Fibroblast of lung (primary cell): ENCODE data around the gene DAD1. TPM values are rescaled to one million over a fixed set of nuclear protein-coding genes. Genes with fewer than 3 reads are reported as not detected.

Experiments
- DNase-seq, 2 donors: peaks; one replicate each; pipeline versions ENCODE4 v3.0.0 to v3.0.0-alpha.2; 2010; ENCODE audit warnings: low read depth in 2 of 2
- H2AFZ ChIP-seq: 2 replicates; pipeline ENCODE4 v1.5.1; 2012; ENCODE audit warnings: low read length, control low read depth, inconsistent platforms
- H3K27ac ChIP-seq: 2 replicates; pipeline ENCODE4 v1.5.1; 2011; ENCODE audit warnings: low read length, control low read depth; ENCODE audit not compliant: insufficient read depth
- H3K27me3 ChIP-seq: 2 replicates; pipeline ENCODE4 v1.5.1; 2011; ENCODE audit warnings: mild to moderate bottlenecking, low read length; ENCODE audit not compliant: control insufficient read depth, insufficient read depth
- H3K36me3 ChIP-seq: 2 replicates; pipeline ENCODE4 v1.5.1; 2011; ENCODE audit warnings: low read length; ENCODE audit not compliant: control insufficient read depth, insufficient read depth
- H3K4me1 ChIP-seq: 2 replicates; pipeline ENCODE4 v1.5.1; 2011; ENCODE audit warnings: low read length; ENCODE audit not compliant: control insufficient read depth, insufficient read depth; ENCODE audit errors: extremely low read depth
- H3K4me2 ChIP-seq: 2 replicates; pipeline ENCODE4 v1.5.1; 2011; ENCODE audit warnings: low read length, control low read depth; ENCODE audit not compliant: insufficient read depth; ENCODE audit errors: extremely low read depth
- H3K4me3 ChIP-seq, 4 experiments: fragments of 200-600 bp in 1 of 4; sonication (generic) in 1 of 4; replicated peaks in 1 of 4; 2 replicates each; pipeline ENCODE4 v1.5.1; 2011 to 2016; ENCODE audit warnings: low read length in 4 of 4, low read depth in 3 of 4, mild to moderate bottlenecking in 3 of 4, control low read depth in 2 of 4, inconsistent platforms in 1 of 4, mixed read lengths in 1 of 4; ENCODE audit not compliant: insufficient read depth in 1 of 4; ENCODE audit errors: control extremely low read depth in 1 of 4
- H3K79me2 ChIP-seq: 2 replicates; pipeline ENCODE4 v1.5.1; 2012; ENCODE audit warnings: mild to moderate bottlenecking, low read length, inconsistent platforms; ENCODE audit not compliant: control insufficient read depth, insufficient read depth
- H3K9ac ChIP-seq: 2 replicates; pipeline ENCODE4 v1.5.1; 2011; ENCODE audit warnings: mild to moderate bottlenecking, low read length, control low read depth; ENCODE audit not compliant: insufficient read depth
- H3K9me3 ChIP-seq: 2 replicates; pipeline ENCODE4 v1.5.1; 2012; ENCODE audit warnings: low read depth, low read length; ENCODE audit not compliant: control insufficient read depth, insufficient read depth
- H4K20me1 ChIP-seq: 2 replicates; pipeline ENCODE4 v1.5.1; 2011; ENCODE audit warnings: low read length; ENCODE audit not compliant: control insufficient read depth, insufficient read depth; ENCODE audit errors: extremely low read depth
- EZH2 ChIP-seq: IDR thresholded peaks from 2 replicates; pipeline ENCODE4 v1.5.1; 2012; ENCODE audit warnings: low read length, control low read depth, mild to moderate bottlenecking; ENCODE audit errors: missing control alignments
- polyA plus RNA-seq, 2 donors: library from polyadenylated mRNA; depleted of rRNA in 1 of 2; stranded (reverse) in 1 of 2; unstranded in 1 of 2; fragments of >200 nt; gene quantifications; 2 replicates each; pipeline ENCODE4 v1.2.1, GENCODE V29; 2011 to 2012; ENCODE audit warnings: missing spikeins in 1 of 2
- total RNA-seq: library from RNA; depleted of rRNA; stranded (reverse); fragments of >200 nt; gene quantifications from 2 replicates; pipeline ENCODE4 v1.2.1, GENCODE V29; 2014
- TF ChIP-seq, protein P1 (sequence below), 2 donors: IDR thresholded peaks in 1 of 2; conservative IDR thresholded peaks in 1 of 2; 1 replicate in 1 of 2; 2 replicates in 1 of 2; pipeline ENCODE4 v1.5.1; 2011 to 2012; ENCODE audit warnings: low read length in 2 of 2, control low read depth in 1 of 2, inconsistent platforms in 1 of 2, low read depth in 1 of 2, mild to moderate bottlenecking in 1 of 2

The DAD1 gene
- total and polyA plus RNA-seq, 2 donors (not counting 1 experiment from before 2014, with no cell fraction given), result 249 to 623 TPM

DNA sequence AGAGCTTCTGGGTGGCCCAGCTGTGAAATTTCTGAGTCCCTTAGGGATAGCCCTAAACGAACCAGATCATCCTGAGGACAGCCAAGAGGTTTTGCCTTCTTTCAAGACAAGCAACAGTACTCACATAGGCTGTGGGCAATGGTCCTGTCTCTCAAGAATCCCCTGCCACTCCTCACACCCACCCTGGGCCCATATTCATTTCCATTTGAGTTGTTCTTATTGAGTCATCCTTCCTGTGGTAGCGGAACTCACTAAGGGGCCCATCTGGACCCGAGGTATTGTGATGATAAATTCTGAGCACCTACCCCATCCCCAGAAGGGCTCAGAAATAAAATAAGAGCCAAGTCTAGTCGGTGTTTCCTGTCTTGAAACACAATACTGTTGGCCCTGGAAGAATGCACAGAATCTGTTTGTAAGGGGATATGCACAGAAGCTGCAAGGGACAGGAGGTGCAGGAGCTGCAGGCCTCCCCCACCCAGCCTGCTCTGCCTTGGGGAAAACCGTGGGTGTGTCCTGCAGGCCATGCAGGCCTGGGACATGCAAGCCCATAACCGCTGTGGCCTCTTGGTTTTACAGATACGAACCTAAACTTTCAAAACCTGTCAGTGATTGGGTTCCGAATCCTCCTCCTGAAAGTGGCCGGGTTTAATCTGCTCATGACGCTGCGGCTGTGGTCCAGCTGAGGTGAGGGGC lies 38.9 kb downstream of the DAD1 start:
- Histone ChIP-seq H4K20me1 (no peaks in the 10 kb centered on the region), H3K79me2 (no peaks in the 10 kb centered on the region), H3K4me2 (no peak overlapping the region), H3K27me3 (no peaks in the 10 kb centered on the region), H3K9ac (no peak overlapping the region), H3K36me3 (no peaks in the 10 kb centered on the region), H3K4me3 (no peak overlapping the region), H3K9me3 (no peaks in the 10 kb centered on the region), H3K27ac (no peak overlapping the region), H2AFZ (no peak overlapping the region), H3K4me1 (peaks cover 13% of the 10 kb centered on the region)
- peak in 1 of 2 donors; percentile 81 for DNase-seq
- TF ChIP-seq EZH2, result no peak
- TF ChIP-seq, protein P1, sequence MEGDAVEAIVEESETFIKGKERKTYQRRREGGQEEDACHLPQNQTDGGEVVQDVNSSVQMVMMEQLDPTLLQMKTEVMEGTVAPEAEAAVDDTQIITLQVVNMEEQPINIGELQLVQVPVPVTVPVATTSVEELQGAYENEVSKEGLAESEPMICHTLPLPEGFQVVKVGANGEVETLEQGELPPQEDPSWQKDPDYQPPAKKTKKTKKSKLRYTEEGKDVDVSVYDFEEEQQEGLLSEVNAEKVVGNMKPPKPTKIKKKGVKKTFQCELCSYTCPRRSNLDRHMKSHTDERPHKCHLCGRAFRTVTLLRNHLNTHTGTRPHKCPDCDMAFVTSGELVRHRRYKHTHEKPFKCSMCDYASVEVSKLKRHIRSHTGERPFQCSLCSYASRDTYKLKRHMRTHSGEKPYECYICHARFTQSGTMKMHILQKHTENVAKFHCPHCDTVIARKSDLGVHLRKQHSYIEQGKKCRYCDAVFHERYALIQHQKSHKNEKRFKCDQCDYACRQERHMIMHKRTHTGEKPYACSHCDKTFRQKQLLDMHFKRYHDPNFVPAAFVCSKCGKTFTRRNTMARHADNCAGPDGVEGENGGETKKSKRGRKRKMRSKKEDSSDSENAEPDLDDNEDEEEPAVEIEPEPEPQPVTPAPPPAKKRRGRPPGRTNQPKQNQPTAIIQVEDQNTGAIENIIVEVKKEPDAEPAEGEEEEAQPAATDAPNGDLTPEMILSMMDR (conservative IDR thresholded peaks at IDR 0.05 in 1 of 2, IDR thresholded peaks at IDR 0.05 in 1 of 2; ENCODE audit: low read depth in 1 of 2, low read length in 2 of 2), result no peak

DNA sequence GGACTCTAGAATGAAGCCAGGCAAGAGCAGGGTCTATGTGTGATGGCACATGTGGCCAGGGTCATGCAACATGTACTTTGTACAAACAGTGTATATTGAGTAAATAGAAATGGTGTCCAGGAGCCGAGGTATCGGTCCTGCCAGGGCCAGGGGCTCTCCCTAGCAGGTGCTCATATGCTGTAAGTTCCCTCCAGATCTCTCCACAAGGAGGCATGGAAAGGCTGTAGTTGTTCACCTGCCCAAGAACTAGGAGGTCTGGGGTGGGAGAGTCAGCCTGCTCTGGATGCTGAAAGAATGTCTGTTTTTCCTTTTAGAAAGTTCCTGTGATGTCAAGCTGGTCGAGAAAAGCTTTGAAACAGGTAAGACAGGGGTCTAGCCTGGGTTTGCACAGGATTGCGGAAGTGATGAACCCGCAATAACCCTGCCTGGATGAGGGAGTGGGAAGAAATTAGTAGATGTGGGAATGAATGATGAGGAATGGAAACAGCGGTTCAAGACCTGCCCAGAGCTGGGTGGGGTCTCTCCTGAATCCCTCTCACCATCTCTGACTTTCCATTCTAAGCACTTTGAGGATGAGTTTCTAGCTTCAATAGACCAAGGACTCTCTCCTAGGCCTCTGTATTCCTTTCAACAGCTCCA lies 39.6 kb downstream of the DAD1 start:
- H2AFZ ChIP-seq, result no peak overlapping the region
- no peak overlapping the region for H3K9ac ChIP-seq
- H4K20me1 ChIP-seq, result no peaks in the 10 kb centered on the region
- no peak overlapping the region for H3K4me3 ChIP-seq
- no peaks in the 10 kb centered on the region for H3K79me2 ChIP-seq
- H3K27me3 ChIP-seq, result no peaks in the 10 kb centered on the region
- no peak overlapping the region for H3K27ac ChIP-seq
- H3K36me3 ChIP-seq, result no peaks in the 10 kb centered on the region
- H3K4me2 ChIP-seq, result no peak overlapping the region
- H3K9me3 ChIP-seq, result no peaks in the 10 kb centered on the region
- DNase-seq, result no peak
- no peak for TF ChIP-seq EZH2
- TF ChIP-seq, protein P1 (conservative IDR thresholded peaks at IDR 0.05 in 1 of 2, IDR thresholded peaks at IDR 0.05 in 1 of 2; ENCODE audit: low read depth in 1 of 2, low read length in 2 of 2), result no peak
- H3K4me1 ChIP-seq, result peaks cover 13% of the 10 kb centered on the region

DNA sequence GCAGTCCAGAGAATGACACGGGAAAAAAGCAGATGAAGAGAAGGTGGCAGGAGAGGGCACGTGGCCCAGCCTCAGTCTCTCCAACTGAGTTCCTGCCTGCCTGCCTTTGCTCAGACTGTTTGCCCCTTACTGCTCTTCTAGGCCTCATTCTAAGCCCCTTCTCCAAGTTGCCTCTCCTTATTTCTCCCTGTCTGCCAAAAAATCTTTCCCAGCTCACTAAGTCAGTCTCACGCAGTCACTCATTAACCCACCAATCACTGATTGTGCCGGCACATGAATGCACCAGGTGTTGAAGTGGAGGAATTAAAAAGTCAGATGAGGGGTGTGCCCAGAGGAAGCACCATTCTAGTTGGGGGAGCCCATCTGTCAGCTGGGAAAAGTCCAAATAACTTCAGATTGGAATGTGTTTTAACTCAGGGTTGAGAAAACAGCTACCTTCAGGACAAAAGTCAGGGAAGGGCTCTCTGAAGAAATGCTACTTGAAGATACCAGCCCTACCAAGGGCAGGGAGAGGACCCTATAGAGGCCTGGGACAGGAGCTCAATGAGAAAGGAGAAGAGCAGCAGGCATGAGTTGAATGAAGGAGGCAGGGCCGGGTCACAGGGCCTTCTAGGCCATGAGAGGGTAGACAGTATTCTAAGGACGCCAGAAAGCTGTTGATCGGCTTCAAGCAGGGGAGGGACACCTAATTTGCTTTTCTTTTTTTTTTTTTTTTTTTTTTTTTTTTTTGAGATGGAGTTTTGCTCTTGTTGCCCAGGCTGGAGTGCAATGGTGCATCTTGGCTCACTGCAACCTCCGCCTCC lies 40.9 kb downstream of the DAD1 start:
- Histone ChIP-seq H3K27ac (no peak overlapping the region), H3K36me3 (no peaks in the 10 kb centered on the region), H3K4me3 (no peak overlapping the region), H3K9ac (no peak overlapping the region), H3K9me3 (no peaks in the 10 kb centered on the region), H3K4me1 (peaks cover 13% of the 10 kb centered on the region), H3K79me2 (no peaks in the 10 kb centered on the region), H4K20me1 (no peaks in the 10 kb centered on the region), H3K27me3 (no peaks in the 10 kb centered on the region), H3K4me2 (no peak overlapping the region), H2AFZ (no peak overlapping the region)
- TF ChIP-seq, protein P1 (conservative IDR thresholded peaks at IDR 0.05 in 1 of 2, IDR thresholded peaks at IDR 0.05 in 1 of 2; ENCODE audit: low read depth in 1 of 2, low read length in 2 of 2), result no peak
- TF ChIP-seq EZH2, result no peak
- no peak for DNase-seq
